A549 (cell line): Measurements from ENCODE around the gene PIGS. TPM values are rescaled to one million over a fixed set of nuclear protein-coding genes. Genes with fewer than 3 reads are reported as not detected.

Source experiments
- ATAC-seq, 2 experiments: fragments of 200-7000 bp in 1 of 2; fragments of >200 bp in 1 of 2; cut with Nextera tagmentation in 1 of 2; cut with Tn5 transposase in 1 of 2; 3 replicates each; pipeline versions ENCODE4 v1.8.0 to v1.9.1; 2018 to 2020; ENCODE audit warnings: mild to moderate bottlenecking in 1 of 2, moderate library complexity in 1 of 2
- CTCF ChIA-PET: fragments of 300-600 bp; sonication (Branson Sonifier 250); formaldehyde crosslinking; extraction: SDS; loops from one replicate; lab custom pipeline; 2021; ENCODE audit warnings: antibody characterized with exemption, inconsistent platforms; lab: Yijun Ruan, JAX
- POLR2A ChIA-PET: fragments of 350-600 bp; formaldehyde crosslinking; extraction: SDS; loops from one replicate; lab custom pipeline; 2021; ENCODE audit warnings: antibody characterized with exemption, inconsistent platforms; lab: Yijun Ruan, JAX
- DNase-seq, 2 experiments: peaks; one replicate each; pipeline versions ENCODE4 v3.0.0 to v3.0.0-alpha.2; 2011 to 2016; ENCODE audit warnings: low read depth in 1 of 2, low spot score in 1 of 2
- FAIRE-seq: peaks from 2 replicates; lab custom pipeline; 2011; peaks lifted over from hg19 to GRCh38; lab: Jason Lieb, UNC
- H3K27ac ChIP-seq, 2 experiments: fragments of >200 bp; sonication (Bioruptor Twin); formaldehyde crosslinking; 3 replicates each; pipeline ENCODE4 v1.5.1; 2016 to 2017
- H3K4me1 ChIP-seq: fragments of >200 bp; sonication (Bioruptor Twin); formaldehyde crosslinking; 3 replicates; pipeline ENCODE4 v1.6.1; 2016
- H3K4me2 ChIP-seq: fragments of >200 bp; sonication (Bioruptor Twin); formaldehyde crosslinking; 3 replicates; pipeline ENCODE4 v1.6.1; 2016
- H3K4me3 ChIP-seq: fragments of >200 bp; sonication (Bioruptor Twin); formaldehyde crosslinking; 3 replicates; pipeline ENCODE4 v1.5.1; 2016
- H3K9me3 ChIP-seq: fragments of >200 bp; sonication (Bioruptor Twin); formaldehyde crosslinking; 3 replicates; pipeline ENCODE4 v1.6.1; 2016
- CHD2 ChIP-seq: fragments of 150-350 bp; IDR thresholded peaks from 2 replicates; pipeline ENCODE4 v1.6.1; 2014; ENCODE audit warnings: low read length; ENCODE audit not compliant: partially characterized antibody
- CHD4 ChIP-seq: fragments of 200-600 bp; sonication (generic); IDR thresholded peaks from 2 replicates; pipeline ENCODE4 v1.6.1; 2016; ENCODE audit warnings: antibody characterized with exemption, mild to moderate bottlenecking, borderline replicate concordance
- EHMT2 ChIP-seq: fragments of 200-600 bp; sonication (generic); IDR thresholded peaks from 2 replicates; pipeline ENCODE4 v1.6.1; 2016; ENCODE audit warnings: antibody characterized with exemption, low read depth, mild to moderate bottlenecking, moderate library complexity
- ESRRA ChIP-seq: fragments of 150-350 bp; IDR thresholded peaks from 2 replicates; pipeline ENCODE4 v1.6.1; 2014; ENCODE audit warnings: mild to moderate bottlenecking, low read length, borderline replicate concordance
- FOXS1 ChIP-seq: fragments of 250-450 bp; sonication (Bioruptor Pico); IDR thresholded peaks from 2 replicates; pipeline ENCODE4 v1.5.0; 2020; ENCODE audit warnings: mild to moderate bottlenecking, moderate library complexity
- GATA3 ChIP-seq: IDR thresholded peaks from 2 replicates; pipeline ENCODE4 v1.6.1; 2012; ENCODE audit warnings: borderline replicate concordance
- HDAC2 ChIP-seq: fragments of 200-600 bp; sonication (generic); IDR thresholded peaks from 2 replicates; pipeline ENCODE4 v1.6.1; 2016
- HOXA7 ChIP-seq: fragments of 250-450 bp; sonication (Bioruptor Pico); IDR thresholded peaks from 2 replicates; pipeline ENCODE4 v1.5.0; 2020; ENCODE audit warnings: mild to moderate bottlenecking, moderate library complexity
- JUN ChIP-seq, 2 experiments: fragments of >200 bp; sonication (Bioruptor Twin); formaldehyde crosslinking; IDR thresholded peaks; 2 replicates in 1 of 2; 3 replicates in 1 of 2; pipeline ENCODE4 v1.6.1; 2016 to 2017
- KDM5A ChIP-seq: fragments of 200-600 bp; sonication (generic); IDR thresholded peaks from 2 replicates; pipeline ENCODE4 v1.6.1; 2016; ENCODE audit warnings: antibody characterized with exemption, mild to moderate bottlenecking
- MAFK ChIP-seq: fragments of 450-650 bp; IDR thresholded peaks from 2 replicates; pipeline ENCODE4 v1.6.1; 2014; ENCODE audit not compliant: partially characterized antibody
- NFE2L2 ChIP-seq: fragments of 150-350 bp; conservative IDR thresholded peaks from 2 replicates; pipeline ENCODE4 v1.6.1; 2014; ENCODE audit warnings: low read length
- NPAS2 ChIP-seq: fragments of 250-450 bp; sonication (Bioruptor Pico); IDR thresholded peaks from 2 replicates; pipeline ENCODE4 v1.8.0; 2022; ENCODE audit warnings: mild to moderate bottlenecking, moderate library complexity, borderline replicate concordance
- NR3C1 ChIP-seq: fragments of >200 bp; sonication (Bioruptor Twin); formaldehyde crosslinking; IDR thresholded peaks from 3 replicates; pipeline ENCODE4 v1.6.1; 2017
- PHF8 ChIP-seq: fragments of 200-600 bp; sonication (generic); IDR thresholded peaks from 2 replicates; pipeline ENCODE4 v1.6.1; 2016; ENCODE audit warnings: low read depth, mild to moderate bottlenecking, antibody characterized with exemption, moderate library complexity, borderline replicate concordance
- POLR2A ChIP-seq: IDR thresholded peaks from 2 replicates; pipeline ENCODE4 v1.6.1; 2012; ENCODE audit warnings: mild to moderate bottlenecking, low read length
- TP53 ChIP-seq: fragments of 250-450 bp; sonication (Bioruptor Pico); IDR thresholded peaks from 2 replicates; pipeline ENCODE4 v1.5.0; 2021; ENCODE audit warnings: mild to moderate bottlenecking, moderate library complexity
- ZC3H11A ChIP-seq: fragments of 450-650 bp; IDR thresholded peaks from 2 replicates; pipeline ENCODE4 v1.6.1; 2014; ENCODE audit warnings: antibody characterized with exemption, mild to moderate bottlenecking
- WGBS: methylation state at CpG from one replicate; pipeline ENCODE4 v1.1.6; 2017; ENCODE audit errors: missing lambda C conversion rate; 5-methylcytosine and 5-hydroxymethylcytosine counted together
- polyA plus RNA-seq, 4 experiments: library from polyadenylated mRNA; depleted of rRNA in 3 of 4; stranded (reverse); fragments of >200 nt; fragmentation: RNase III in 1 of 4; extraction: RNeasy Plus Mini Kit Qiagen cat#74134 plus additional on column Dnase treatment in 1 of 4; gene quantifications; 2 replicates in 3 of 4; 3 replicates in 1 of 4; pipeline ENCODE4 v1.2.3, GENCODE V29; 2011 to 2017
- TF ChIP-seq, protein P1 (sequence below): fragments of >200 bp; sonication (Bioruptor Twin); formaldehyde crosslinking; IDR thresholded peaks from 3 replicates; pipeline ENCODE4 v1.6.1; 2016
- TF ChIP-seq, protein P2 (sequence below): IDR thresholded peaks from 2 replicates; pipeline ENCODE4 v1.6.1; 2012
- TF ChIP-seq, protein P3 (sequence below): IDR thresholded peaks from 2 replicates; pipeline ENCODE4 v1.6.1; 2012

PIGS gene
- polyA plus RNA-seq, 2 of the 4 experiments (the other 2 are of a cell fraction), result 50.0 to 53.2 TPM

DNA sequence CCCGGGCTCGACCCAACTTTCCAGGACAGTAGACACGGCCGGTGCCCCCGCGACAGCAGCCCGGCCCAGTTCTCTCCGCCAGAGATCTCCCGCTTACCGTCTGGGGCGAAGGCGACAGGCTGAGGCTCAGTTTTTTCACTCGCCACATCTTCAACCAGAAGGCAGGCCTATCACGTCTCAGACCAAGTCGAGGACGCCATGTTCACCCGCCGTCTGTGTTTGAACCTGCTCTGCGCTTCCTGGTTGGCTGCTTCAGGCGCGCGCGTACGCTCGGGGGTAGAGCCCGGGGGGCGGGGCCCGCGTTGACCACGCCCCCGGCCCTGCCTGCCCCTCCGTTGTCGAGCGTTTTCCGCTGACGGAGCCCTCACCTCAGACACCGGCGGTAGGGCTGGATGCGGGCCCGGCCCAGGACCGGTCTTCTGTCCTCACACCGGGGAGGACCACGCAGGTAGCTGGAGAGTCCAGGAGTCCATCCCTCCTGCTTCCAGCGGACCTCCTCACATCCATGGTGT is 27.5 kb upstream of the PIGS start, which contains the start of gene SPAG5:
Gene SPAG5 (minus strand): TSS at position 227 of the 512 bp plus-strand sequence. CDS start 79 bp downstream, at position 148.
- Histone ChIP-seq H3K4me1 (peaks cover 17% of the 10 kb centered on the region), H3K4me2 (peak within 1 kb of the TSS; percentile 78), H3K4me3 (peak within 1 kb of the TSS; percentile 79), H3K27ac (peak within 1 kb of the TSS; percentile 79 to 88), H3K9me3 (no peaks in the 10 kb centered on the region)
- 2% methylated on average over 23 of the region's 44 CpGs for WGBS
- CTCF ChIA-PET, result interaction anchor here (1.0 to 3.1 kb wide), 9 partner anchors 9 to 105 kb away, joined by 3 to 20 read pairs (median 5); partner anchors contain the start of genes ALDOC and BLTP2
- no peak for FAIRE-seq
- ATAC-seq, result peak; percentile 91 to 96
- POLR2A ChIA-PET, result interaction anchor here (0.9 to 1.1 kb wide), 3 partner anchors 12 to 46 kb away, joined by 3 to 4 read pairs (median 3); partner anchors contain the start of genes BLTP2 and PIGS
- TF ChIP-seq HDAC2 (0 out of 2 replicates have a peak, but pooled peaks have one; percentile 23), PHF8 (peak; percentile 58; the same call in 1 of the 2 replicates), GATA3 (0 out of 2 replicates have a peak, but pooled peaks have one; percentile 27), JUN (IDR thresholded peaks at IDR 0.05) (peak in 1 of 2 experiments; percentile 79; a peak in 4 of 5 replicates), NFE2L2 (no peak), POLR2A (peak; percentile 83), MAFK (peak; percentile 50), TP53 (no peak), ESRRA (no peak), KDM5A (peak; percentile 90), FOXS1 (CRISPR knock-in tag) (no peak), HOXA7 (CRISPR knock-in tag) (no peak)
- TF ChIP-seq, protein P1, sequence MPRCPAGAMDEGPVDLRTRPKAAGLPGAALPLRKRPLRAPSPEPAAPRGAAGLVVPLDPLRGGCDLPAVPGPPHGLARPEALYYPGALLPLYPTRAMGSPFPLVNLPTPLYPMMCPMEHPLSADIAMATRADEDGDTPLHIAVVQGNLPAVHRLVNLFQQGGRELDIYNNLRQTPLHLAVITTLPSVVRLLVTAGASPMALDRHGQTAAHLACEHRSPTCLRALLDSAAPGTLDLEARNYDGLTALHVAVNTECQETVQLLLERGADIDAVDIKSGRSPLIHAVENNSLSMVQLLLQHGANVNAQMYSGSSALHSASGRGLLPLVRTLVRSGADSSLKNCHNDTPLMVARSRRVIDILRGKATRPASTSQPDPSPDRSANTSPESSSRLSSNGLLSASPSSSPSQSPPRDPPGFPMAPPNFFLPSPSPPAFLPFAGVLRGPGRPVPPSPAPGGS, result peak; percentile 39; the same call in 1 of the 3 replicates
- TF ChIP-seq, protein P2, sequence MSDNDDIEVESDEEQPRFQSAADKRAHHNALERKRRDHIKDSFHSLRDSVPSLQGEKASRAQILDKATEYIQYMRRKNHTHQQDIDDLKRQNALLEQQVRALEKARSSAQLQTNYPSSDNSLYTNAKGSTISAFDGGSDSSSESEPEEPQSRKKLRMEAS, result peak; percentile 38; the same call in 1 of the 2 replicates
- TF ChIP-seq, protein P3, sequence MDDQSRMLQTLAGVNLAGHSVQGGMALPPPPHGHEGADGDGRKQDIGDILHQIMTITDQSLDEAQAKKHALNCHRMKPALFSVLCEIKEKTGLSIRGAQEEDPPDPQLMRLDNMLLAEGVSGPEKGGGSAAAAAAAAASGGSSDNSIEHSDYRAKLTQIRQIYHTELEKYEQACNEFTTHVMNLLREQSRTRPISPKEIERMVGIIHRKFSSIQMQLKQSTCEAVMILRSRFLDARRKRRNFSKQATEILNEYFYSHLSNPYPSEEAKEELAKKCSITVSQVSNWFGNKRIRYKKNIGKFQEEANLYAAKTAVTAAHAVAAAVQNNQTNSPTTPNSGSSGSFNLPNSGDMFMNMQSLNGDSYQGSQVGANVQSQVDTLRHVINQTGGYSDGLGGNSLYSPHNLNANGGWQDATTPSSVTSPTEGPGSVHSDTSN, result no peak; the same call in 1 of the 2 replicates
- peak; percentile 95 to 99 for DNase-seq

DNA sequence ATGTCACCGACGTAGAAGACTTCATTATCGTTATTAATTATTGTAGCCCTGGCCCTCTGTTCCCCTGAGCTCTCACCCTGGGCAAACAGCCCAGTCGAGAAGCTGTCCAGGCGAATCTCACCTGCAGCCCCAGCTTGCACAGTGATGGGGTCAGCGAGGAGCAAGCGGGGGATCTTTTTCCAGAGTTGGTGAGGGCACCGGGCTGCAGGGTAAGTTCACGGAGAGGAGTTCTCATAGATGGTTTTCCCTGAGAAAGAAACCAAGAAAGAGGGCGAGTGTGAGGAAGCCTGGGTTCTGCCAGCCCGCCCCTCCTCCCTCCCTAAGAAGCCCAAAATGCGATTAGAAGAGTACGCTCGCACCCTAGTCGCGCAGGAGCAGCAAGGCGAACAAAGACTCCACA is 27.1 kb upstream of the PIGS start:
- peak overlapping the region; percentile 78 for H3K4me2 ChIP-seq
- peak overlapping the region; percentile 79 for H3K4me3 ChIP-seq
- H3K27ac ChIP-seq, result peak overlapping the region; percentile 79 to 88
- DNase-seq (peak in 1 of 2 experiments; percentile 25), ATAC-seq (peak; percentile 1 to 22; a peak in 3 of 6 replicates)
- no peaks in the 10 kb centered on the region for H3K9me3 ChIP-seq
- CTCF ChIA-PET, result interaction anchor here (0.9 to 1.7 kb wide), 10 partner anchors 9 to 104 kb away, joined by 3 to 7 read pairs (median 4); partner anchors contain the start of genes ALDOC and BLTP2
- H3K4me1 ChIP-seq, result peaks cover 17% of the 10 kb centered on the region
- POLR2A ChIA-PET, result no interaction called here
- TF ChIP-seq NR3C1, result no peak
- no peak for TF ChIP-seq CHD4
- TF ChIP-seq EHMT2, result no peak
- TF ChIP-seq NPAS2 (CRISPR knock-in tag), result no peak
- TF ChIP-seq TP53, result no peak
- TF ChIP-seq CHD2, result no peak
- TF ChIP-seq JUN (IDR thresholded peaks at IDR 0.05), result no peak
- TF ChIP-seq, protein P1, result no peak
- no peak for TF ChIP-seq ZC3H11A
- TF ChIP-seq, all 56 proteins: peak for 0
- no peak for FAIRE-seq
- 3% methylated on average over 17 of the region's 17 CpGs for WGBS
